ENCODE results near the gene CDCP2.

CDCP2 gene

DNA sequence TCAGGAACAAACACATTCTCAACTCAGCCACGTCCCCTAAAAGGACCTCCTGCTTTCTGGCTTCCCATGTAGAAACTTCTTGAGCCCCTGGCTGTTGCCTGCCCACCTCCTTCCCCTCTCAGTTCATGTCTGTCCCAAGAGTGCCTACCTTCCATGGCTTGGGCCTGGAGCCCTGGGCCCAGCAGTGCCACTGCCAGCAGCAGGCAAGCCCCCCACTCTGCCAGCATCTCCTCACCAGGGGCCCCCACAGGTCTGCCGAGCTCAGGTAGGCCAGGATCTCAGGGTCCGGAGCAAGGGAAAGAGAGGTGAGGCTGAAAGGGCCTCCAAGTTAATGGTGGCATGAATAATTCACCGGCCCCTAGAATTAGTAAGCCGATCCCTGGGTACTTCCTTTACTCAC, at the start of gene CDCP2:
CDCP2 (minus strand) TSS at position 305 of the 400 bp plus-strand sequence; CDS start at position 227, 78 bp downstream.
- no peak for DNase-seq

DNA sequence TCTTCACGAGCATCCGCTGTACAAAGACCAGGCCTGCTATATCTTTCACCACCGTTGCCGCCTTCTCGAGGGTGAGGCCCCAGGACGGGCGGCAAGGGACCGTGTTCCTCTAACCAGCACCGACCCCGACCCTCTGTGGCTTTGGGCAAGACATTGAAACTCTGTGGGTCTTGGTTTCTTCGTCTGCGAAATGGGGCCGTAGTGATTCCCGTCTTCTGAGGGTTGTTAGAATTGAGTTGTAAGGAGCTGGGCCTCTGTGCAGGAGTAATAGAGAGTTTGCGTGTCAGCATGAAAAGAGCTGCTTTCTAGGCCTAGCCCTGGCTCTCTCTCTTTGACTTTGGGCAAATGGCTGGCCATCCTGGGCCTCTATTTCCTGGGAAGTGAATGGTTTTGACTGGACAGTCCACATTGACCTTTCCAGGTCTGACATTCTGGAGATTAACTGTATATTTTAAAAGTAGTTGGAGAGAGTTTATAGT, 47.8 kb upstream of the CDCP2 start:
- no peak for DNase-seq

DNA sequence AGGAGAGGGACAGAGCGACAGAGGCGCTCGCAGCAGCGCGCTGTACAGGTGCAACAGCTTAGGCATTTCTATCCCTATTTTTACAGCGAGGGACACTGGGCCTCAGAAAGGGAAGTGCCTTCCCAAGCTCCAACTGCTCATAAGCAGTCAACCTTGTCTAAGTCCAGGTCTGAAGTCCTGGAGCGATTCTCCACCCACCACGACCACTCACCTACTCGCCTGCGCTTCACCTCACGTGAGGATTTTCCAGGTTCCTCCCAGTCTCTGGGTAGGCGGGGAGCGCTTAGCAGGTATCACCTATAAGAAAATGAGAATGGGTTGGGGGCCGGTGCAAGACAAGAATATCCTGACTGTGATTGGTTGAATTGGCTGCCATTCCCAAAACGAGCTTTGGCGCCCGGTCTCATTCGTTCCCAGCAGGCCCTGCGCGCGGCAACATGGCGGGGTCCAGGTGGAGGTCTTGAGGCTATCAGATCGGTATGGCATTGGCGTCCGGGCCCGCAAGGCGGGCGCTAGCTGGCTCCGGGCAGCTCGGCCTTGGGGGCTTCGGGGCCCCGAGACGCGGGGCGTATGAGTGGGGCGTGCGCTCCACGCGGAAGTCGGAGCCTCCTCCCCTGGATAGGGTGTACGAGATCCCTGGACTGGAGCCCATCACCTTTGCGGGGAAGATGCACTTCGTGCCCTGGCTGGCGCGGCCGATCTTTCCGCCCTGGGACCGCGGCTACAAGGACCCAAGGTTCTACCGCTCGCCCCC, 47.1 kb upstream of the CDCP2 start, which contains the start of the genes CYB5RL and MRPL37:
CYB5RL (minus strand) TSS at position 266 of the 754 bp plus-strand sequence. CDS start 4,414 bp downstream, outside the sequence.
MRPL37 (plus strand) TSS at position 403 of the 754 bp plus-strand sequence; CDS start at position 480, 77 bp downstream.
- peak; percentile 94 to 96 for DNase-seq

DNA sequence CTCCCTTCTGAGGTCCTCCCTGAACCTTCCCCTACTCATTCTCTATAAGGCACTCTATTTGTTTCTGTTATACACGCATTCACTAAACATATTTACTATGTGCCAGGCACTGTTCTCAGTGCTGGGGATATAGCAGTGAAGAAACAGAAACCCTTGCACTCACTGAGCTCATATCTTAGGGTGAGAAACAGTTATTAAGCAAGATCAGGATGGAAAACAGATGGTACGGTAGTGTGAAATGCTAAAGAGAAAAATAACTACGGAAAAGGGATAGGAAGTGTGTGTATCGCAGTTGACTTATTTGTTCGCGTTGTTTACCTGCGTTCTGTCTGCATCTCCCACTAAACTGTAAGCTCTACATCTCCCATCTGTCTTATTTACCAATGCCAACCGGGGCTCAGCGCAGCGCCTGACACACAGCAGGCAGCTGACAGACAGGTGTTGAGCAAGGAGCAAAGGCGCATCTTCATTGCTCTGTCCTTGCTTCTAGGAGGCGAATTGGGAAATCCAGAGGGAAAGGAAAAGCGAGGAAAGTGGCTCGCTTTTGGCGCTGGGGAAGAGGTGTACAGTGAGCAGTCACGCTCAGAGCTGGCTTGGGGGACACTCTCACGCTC, 46.5 kb upstream of the CDCP2 start:
- DNase-seq, result no peak

DNA sequence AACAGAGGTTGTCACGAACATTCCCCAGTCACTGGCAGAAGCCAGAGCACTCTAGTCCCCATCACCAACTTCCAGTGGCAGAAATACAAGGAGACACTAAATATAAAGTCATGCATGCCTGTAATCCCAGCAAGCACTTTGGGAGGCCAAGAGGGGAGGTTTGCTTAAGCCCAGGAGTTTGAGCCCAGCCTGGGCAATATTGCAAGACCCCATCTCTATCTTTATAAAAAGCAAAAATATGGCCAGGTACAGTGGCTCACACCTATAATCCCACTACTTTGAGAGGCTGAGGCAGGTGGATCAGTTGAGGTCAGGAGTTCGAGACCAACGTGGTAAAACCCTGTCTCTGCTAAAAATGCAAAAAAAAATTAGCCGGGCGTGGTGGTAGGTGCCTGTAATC, 40.7 kb upstream of the CDCP2 start:
- DNase-seq, result no peak

DNA sequence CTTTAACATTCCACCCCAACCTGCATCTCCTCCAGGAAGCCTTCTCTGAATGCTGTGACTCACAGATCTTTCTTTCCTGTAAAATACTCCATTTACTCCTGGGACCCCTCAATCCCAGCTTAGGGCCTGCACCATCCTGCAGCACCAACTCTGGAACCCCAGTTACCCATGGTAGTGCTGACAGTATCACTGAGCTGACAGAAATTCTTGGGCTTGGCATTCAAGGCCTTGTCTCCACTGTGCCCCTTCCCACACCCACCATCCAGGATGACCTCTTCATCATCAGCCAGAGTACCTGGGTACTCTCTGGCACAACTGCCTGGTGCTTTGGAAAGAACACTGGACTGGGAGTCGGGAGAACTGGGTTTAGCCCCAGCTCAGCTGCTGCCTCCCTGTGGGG, 38.7 kb upstream of the CDCP2 start:
- DNase-seq, result no peak

DNA sequence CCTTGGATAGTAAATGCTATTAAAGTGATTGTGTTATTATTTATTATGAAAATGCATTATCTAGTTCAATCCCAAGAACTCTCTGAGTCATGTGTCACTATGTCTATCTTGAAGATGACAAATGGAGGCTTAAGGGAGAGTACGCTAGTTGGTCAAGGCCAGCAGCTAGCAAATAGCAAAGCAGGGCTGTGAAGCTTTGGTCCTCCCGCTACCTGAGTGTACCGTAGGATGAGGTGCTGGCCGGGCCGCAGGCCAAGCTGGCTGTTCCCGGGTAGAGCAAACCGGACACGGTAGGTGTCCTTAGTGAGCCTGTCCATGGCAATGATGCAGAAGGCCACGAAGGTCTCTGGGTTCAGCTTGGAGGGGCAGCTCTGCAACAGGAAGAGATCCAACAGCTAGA, 37.7 kb upstream of the CDCP2 start:
- no peak for DNase-seq

DNA sequence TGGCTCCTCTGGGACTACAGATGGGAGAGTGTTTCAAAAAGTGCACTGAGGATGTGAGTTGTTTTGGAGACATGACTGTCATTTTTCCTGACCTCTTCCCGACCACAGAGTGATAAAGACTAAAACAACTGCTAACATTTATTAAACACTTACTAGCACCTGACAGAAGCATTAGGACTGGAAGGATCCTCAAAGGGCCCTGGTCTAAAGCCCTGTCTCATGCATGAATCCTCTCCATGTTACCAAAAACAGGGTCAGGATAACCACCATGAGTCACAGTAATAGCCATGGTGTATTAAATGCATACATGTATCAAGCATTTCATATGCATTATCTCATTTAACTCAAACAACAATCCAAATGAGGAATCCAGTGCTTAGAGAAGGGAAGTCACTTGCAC, 35.5 kb upstream of the CDCP2 start:
- no peak for DNase-seq

DNA sequence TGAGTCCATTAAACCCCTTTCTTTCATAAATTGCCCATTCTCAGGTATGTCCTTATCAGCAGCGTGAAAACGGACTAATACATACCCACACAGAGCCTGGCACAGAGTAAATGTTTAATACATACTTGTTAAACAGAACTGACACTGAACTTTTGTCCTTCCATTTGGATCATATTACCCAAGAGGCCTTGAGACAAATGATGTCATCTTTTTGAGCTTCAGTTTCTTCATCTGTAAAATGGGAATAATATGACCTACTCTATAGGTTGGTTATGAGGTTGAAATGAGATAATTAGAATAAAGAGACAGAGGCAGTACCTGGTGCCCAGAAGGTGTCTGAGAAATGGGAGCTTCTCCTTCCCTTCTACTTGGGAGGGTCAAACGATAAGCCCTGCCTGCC, 33.3 kb upstream of the CDCP2 start:
- no peak for DNase-seq

DNA sequence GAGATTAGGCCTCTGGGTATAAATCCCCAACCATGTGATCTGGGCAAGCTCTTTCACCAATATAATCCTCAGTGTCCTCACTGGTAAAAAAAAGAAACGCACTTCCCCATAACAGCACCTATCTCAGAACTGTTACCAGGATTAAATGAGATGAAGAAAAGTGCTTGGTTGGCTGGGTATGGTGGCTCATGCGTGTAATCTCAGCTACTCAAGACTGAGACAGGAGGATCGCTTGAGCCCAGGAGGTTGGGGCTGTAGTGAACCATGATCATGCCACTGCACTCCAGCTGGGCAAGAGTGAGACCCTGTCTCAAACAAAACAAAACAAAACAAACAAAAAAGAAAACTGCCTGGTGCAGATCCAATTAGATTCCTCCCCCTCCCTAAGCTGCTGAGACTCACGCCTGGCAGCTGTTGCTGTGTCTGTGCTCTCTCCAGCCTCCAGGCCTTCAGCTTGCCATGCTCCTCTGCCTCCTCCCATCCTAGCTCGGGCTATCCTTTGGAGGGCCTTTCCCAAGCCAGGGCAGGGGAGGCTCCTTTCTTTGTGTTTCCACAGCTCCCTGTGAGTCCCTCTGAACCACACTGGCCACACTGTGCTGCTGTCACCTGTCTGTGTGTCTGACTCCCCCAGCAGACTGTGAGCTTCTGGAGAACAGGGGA, 28.0 kb upstream of the CDCP2 start:
- no peak for DNase-seq

DNA sequence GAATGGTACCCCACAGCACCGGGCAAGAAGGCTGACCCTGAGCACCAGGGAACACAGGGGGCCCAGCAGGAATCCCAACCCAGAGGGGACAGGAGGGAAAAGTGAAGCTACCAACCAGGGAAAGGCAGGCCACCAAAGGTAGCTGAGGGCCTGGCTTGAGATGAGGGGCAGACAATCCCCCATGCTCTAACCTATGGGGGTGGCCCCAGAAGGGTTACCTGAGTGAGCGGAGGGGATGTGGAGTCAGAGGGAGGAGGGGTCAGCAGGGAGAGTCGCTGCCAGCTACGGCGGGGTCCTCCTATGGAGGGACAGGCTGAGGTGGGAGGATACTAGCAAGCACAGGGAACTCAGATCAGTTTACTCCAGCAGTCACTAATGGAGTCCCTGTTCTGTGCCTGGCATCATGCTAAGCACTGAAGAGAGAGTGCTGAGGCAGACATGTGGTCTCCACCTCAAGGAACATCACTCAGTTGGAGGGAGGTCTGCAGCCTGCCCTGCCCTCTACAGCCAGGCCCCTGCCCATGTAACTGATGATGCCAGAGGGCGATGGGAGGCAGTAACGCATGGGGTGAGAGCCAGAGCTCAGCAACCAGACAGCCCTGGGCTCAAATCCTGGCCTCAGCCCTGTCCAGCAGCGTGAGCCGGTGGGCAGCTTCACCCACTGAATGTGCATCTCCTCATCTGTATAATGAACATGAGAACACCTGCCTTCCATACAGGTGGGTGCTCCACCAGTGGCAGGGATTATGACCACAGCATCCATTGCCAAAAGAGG, 25.7 kb upstream of the CDCP2 start:
- no peak for DNase-seq

DNA sequence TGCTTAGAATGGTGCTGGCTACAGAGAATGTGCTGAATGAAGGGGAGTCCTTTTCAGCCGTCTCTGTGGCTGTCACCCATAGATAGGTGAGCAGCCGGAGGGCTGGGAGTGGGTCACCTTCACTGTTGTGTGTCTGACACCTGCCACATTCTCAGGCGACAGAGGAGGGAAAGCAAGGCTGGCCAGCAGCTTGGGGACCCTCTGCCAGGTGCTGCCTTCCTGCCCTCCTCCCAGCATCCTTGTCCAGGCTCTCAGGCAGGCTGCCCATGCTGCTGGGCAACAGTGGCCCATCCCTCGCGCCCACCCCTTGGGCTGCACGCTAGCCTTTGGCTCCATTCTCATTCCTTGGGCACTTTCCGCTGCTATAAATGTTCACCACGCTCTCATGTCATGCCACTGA, 24.9 kb upstream of the CDCP2 start:
- DNase-seq, result no peak

DNA sequence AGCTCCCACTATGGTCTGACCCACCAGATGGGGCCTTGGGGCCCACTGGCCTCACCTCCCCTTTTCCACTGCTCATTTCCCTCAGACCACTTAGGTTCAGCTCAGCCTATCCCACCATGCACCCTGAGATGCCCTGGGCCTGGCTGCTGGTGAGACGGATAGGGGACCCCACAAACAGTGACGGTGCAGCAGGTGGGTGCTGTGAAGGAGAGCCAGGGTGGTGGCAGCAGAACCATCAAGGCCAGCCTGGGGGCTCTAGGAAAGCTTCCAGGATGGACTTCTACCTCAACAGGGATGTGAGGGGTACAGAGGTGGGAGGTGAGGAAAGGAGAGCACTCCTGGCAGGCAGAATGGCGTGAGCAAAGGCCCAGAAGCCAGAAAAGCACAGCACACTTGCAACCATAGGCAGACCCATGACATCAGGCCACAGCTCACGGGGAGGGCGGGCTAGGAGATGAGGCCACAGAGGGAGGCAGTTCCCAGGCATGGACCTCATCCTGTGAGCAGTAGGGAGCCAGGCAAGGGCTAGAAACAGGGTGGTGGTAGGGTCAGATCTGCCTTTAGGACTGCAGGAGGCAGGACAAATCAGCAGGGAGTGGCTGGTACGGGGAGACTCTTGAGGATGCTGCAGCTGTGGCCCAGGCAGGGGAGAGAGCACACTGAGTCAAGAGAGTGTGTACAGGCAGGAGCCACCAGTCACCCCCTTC, 24.0 kb upstream of the CDCP2 start:
- no peak for DNase-seq

DNA sequence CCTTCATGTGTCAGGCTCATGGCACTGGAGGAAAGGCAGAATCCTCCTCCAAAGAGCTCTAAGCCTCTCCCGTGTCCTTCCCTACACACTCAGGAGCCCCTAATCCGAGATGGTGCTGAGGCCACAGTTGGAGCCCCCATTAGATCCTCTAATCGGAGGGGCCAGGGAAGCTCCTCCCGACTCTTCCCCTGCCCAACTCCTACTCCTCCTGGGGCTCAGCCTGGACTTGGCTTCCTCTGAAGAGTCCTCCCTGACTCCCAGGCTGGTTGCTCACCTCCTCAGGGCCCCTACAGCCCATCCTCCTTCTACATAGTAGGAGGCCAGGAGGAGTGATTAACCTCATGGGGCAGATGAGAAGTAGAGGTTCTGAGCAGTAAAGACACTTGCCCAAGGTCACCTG, 21.3 kb upstream of the CDCP2 start:
- DNase-seq, result no peak

DNA sequence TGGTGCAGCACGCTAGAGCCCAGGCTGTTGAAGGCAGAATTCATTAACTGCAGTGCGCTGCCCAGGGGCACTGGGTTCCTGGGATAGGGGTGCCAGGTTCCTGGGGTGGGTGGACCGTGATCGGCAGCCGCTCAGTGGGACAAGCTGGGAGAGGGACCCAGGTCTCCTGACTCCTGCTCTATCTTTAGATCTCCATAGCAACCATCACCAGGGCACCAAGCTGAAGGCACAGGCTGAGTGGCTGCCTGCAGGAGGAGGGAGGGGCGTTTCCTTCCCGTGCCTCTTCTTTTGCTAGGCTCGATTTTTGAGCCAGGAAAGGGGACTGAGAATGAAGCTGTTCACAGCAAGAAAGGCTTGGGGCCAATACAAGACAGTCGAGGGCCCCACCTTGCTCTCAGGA, 20.9 kb upstream of the CDCP2 start:
- no peak for DNase-seq

DNA sequence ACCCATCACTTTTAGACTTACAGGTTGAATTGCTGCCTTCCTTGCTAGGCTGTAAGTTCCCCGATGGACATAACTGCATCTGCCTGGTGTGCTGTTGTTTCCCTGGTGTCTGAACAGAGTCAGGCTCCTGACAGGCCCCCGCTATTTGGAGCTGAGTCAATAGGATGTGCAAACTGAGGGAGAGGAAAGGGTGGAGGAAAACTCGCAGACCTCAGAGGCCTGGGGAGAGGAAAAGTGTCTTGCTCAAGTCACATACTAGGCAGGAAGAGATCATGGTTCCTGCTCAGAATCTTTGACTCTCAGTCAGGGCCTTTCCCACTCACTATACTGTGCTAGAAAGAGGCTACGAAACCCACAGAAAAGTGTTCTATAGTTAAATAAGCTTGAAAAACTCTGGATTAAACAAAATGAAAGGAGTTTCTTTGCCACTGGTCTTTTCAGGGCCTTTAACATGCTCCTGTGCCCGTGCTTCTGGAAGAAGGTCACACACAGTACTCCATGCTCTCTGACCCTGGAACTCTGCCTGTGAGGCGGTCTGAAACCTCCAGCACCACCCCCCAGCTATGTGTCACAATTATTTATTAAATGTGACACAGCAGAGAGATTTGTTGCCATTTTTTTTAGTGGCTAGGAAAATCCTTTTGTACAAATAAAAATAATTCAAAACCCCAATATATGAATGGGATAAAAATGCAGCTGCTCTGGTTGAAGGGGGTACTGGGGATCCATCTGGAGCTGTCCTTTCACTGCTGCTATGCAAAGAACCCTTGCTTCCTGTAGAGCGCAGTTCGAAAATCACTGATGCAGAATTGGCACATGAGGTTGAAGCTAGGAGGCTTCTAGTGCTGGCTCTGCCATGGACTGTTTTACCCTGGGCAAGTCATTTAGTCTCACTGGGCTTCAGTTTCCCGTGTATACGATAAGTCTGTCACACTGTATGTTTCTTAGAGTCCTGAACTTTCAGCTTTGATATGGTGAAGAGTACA, 20.1 kb upstream of the CDCP2 start:
- no peak for DNase-seq

DNA sequence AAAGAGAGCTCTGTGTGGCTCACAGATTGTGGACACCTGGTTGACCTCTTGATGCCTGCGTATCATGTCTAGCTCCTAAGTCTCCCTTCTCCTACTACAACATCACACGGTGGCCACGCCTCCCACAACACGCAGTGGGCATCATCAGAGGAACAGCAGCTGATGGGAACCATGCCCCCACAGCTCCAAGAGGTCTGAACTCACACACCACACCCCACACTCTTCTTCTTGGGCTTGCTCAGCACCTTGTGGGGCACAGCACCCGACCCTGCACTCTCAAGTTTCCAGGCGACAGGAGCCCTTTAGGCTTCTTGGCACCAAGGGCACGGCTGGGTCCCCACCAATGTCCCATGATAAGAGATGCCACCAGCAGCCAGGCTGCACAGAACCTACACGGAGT, 18.8 kb upstream of the CDCP2 start:
- DNase-seq, result no peak

DNA sequence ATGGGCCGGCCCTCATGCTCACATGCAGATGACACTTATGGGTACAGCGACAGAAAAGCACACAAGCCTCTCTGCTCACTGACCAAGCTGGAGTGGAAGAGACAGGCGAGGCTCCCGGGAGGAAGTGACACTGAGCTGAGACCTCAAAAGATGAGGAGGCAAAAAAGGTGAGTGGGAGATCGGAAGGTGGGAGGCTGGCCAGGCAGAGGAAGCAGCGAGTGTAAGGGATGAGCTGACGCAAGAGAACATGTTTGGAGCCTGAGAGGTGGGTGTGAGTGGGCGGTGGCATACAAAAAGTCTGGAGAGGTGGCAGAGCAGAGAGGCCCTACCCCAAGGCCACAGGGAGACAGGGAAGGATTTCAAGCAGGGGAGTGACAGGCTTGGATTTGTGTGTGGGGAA, 18.2 kb upstream of the CDCP2 start:
- no peak for DNase-seq

DNA sequence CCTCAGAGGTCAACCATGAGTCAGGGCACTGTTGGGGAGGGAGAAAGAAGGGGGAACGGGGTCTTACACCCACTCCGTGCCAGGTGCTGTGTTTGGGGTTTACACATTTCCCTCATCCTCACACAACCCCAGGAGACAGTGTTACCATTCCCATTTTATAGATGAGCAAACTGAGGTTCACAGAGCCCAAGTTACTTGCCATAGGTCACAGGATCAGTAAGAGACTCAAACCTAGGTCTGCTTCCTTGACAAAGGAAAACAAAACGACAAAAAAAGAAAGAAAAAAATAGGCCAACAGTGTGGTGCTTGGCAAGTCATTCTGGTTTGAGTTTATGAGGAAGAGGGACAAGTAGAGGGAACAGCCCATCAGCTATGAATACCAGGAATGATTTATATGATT, 16.3 kb upstream of the CDCP2 start:
- no peak for DNase-seq

DNA sequence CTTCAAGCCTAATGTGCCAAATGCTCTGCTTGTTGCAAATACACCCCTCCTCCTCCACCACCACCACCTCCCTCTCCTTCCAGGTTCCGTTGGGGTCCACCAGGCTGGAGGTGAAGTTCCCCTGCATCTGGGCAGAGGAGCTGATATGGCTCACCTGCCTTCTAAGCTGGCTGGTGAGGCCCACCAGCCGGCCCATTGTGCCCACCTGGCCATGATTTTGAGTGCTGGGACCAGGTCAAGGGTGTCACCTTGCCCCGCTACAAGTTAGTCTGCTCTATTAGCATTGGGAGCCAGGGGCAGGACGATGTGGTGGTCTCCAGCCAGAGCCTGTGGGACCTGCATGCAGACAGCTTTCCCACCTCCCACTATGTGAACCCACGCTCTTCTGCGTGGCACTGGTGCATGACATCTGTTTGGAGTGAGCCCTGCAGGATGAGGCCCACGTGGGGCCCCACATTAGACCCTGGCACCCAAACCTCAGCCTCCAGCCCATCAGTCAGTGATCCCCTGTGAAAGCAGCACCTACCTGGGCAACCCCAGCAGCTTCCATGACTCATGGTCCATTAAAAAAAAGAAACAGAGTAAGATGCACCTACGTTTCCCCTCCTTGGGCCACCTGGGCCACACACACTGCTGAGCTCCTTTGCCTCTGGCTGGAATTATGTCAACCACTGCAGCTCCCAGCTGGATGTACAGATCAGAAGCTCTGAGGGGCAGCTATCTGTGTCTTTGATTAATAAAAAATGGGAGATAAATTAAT, 15.6 kb upstream of the CDCP2 start:
- no peak for DNase-seq

Measured in AML-193 (cell line).